ENCODE data around the gene CLUH. TPM values are rescaled to one million over a fixed set of nuclear protein-coding genes. Genes with fewer than 3 reads are reported as not detected.

The CLUH gene
- total RNA-seq, 1 donor from 2014 or later: 36.0 TPM

DNA sequence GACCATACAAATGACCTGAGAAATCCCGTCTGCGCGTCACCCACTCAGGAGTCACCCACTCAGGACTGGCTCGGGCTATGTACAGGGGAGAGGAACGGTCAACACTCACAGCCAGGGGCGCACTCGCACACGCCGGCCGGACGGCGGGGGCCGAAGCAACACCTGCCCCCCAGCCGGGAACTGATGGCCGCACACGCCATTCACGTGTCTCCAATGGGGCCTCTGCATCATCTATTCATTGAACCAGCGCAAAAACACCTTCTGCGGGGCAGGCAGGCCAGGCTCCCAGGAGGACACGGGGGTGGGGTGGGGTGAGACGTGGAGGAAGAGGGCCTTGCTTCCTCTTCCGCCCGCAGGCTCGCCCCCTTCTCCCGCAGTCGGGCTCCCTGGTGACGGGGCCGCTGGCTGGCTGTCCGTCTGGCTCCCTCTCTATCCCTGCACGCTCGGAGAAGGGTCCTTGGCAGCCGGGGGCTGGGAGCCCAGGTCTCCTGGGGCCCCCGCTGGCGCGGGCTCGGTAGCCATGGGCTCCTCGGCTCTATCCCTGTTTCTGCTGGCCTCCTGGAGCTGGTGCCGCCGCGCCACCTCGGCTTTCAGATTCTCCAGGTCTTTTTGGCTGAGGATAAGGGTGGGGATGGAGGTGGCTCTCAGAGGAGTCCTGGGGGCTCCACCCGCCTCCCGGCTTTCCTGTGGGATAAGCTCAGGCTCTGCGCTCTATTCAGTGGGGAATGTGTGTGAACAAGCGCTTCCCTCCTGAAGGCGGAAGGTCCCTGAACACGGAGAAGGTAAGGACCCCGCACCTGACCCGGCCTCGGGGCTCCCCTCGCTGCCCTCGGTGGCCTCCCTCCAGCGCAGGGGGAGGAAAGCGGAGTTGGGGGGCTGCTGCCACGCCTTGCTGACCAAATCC is 21.1 kb downstream of the CLUH start:
- H3K9me3 Mint-ChIP-seq (ENCODE audit: low read depth): no peaks in the 10 kb centered on the region

GRCh38 chr17:2689411-2690164 is 22.0 kb downstream of the CLUH start:
- no peak for TF ChIP-seq CTCF (IDR thresholded peaks at IDR 0.05)
- Mint-ChIP-seq H3K4me1 (ENCODE audit: low read depth) (peaks cover 13% of the 10 kb centered on the region), H3K36me3 (ENCODE audit: low read depth) (peaks cover 1% of the 10 kb centered on the region), H3K9me3 (ENCODE audit: low read depth) (no peaks in the 10 kb centered on the region), H3K4me3 (ENCODE audit: unreplicated experiment) (no peak overlapping the region), H3K27ac (ENCODE audit: unreplicated experiment) (peak overlapping the region; percentile 54), H3K27me3 (ENCODE audit: low read depth) (no peaks in the 10 kb centered on the region)
- DNase-seq (ENCODE audit: low spot score): peak; percentile 75

More for the DNA sequence above, 21.1 kb downstream of the CLUH start:
- Mint-ChIP-seq H3K27me3 (ENCODE audit: low read depth) (no peaks in the 10 kb centered on the region), H3K36me3 (ENCODE audit: low read depth) (peaks cover 1% of the 10 kb centered on the region), H3K27ac (ENCODE audit: unreplicated experiment) (no peak overlapping the region), H3K4me1 (ENCODE audit: low read depth) (peaks cover 13% of the 10 kb centered on the region), H3K4me3 (ENCODE audit: unreplicated experiment) (no peak overlapping the region)
- TF ChIP-seq CTCF (IDR thresholded peaks at IDR 0.05): no peak
- DNase-seq (ENCODE audit: low spot score): peak; percentile 87

GRCh38 chr17:2688351-2689342 is 22.9 kb downstream of the CLUH start:
- peak; percentile 84 for DNase-seq (ENCODE audit: low spot score)
- H3K27ac Mint-ChIP-seq (ENCODE audit: unreplicated experiment): peak overlapping the region; percentile 57
- H3K36me3 Mint-ChIP-seq (ENCODE audit: low read depth): peaks cover 9% of the 10 kb centered on the region
- H3K4me3 Mint-ChIP-seq (ENCODE audit: unreplicated experiment): no peak overlapping the region
- no peaks in the 10 kb centered on the region for H3K27me3 Mint-ChIP-seq (ENCODE audit: low read depth)
- no peak for TF ChIP-seq CTCF (IDR thresholded peaks at IDR 0.05)
- no peaks in the 10 kb centered on the region for H3K9me3 Mint-ChIP-seq (ENCODE audit: low read depth)
- peaks cover 13% of the 10 kb centered on the region for H3K4me1 Mint-ChIP-seq (ENCODE audit: low read depth)

DNA sequence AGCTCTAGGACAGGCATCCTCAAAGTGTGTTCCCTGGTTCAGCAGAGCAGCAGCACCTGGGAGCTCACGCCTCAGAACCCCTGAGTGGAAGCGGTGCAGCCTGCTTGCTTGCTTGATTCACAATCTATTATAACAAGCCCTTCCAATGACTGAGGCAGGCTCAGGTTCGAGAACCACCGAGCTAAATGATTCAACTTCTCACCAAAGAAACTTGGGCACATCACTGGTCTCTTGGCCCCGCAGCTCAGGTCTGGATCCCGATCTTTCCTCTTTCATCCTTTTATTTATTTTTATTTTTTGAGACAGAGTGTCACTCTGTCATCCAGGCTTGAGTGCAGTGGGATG is 24.5 kb downstream of the CLUH start:
- peak overlapping the region; percentile 75 for H3K27ac Mint-ChIP-seq (ENCODE audit: unreplicated experiment)
- no peaks in the 10 kb centered on the region for H3K9me3 Mint-ChIP-seq (ENCODE audit: low read depth)
- no peaks in the 10 kb centered on the region for H3K27me3 Mint-ChIP-seq (ENCODE audit: low read depth)
- no peak for TF ChIP-seq CTCF (IDR thresholded peaks at IDR 0.05)
- peaks cover 16% of the 10 kb centered on the region for H3K36me3 Mint-ChIP-seq (ENCODE audit: low read depth)
- H3K4me3 Mint-ChIP-seq (ENCODE audit: unreplicated experiment): no peak overlapping the region
- DNase-seq (ENCODE audit: low spot score): peak; percentile 53
- H3K4me1 Mint-ChIP-seq (ENCODE audit: low read depth): peaks cover 21% of the 10 kb centered on the region

Data from chondrocyte (in vitro differentiated cells).